Astrocyte of the cerebellum (primary cell): ENCODE measurements around the gene ACTN3.

Source experiments
- DNase-seq: peaks from one replicate; pipeline ENCODE4 v3.0.0-alpha.2; 2011; ENCODE audit warnings: low read depth
- H3K4me3 ChIP-seq: 2 replicates; pipeline ENCODE4 v1.5.1; 2011; ENCODE audit warnings: mild to moderate bottlenecking, low read depth, low read length, moderate library complexity
- CTCF ChIP-seq: IDR thresholded peaks from 2 replicates; pipeline ENCODE4 v1.5.1; 2012; ENCODE audit warnings: low read length, low read depth, moderate library complexity, mild to moderate bottlenecking; ENCODE audit errors: missing control alignments
- in situ Hi-C: cut with HindIII; loops from 2 replicates; pipeline ENCODE4 v1.10.0; 2017; ENCODE audit warnings: low sequenced_read_pairs

ACTN3 gene

GRCh38 chr11:66548774-66549630, 2.3 kb downstream of the ACTN3 start:
- TF ChIP-seq CTCF: no peak
- H3K4me3 ChIP-seq: no peak overlapping the region
- in situ Hi-C loops: no loop called here
- DNase-seq: no peak

GRCh38 chr11:66549696-66550095, 3.0 kb downstream of the ACTN3 start:
- no peak overlapping the region for H3K4me3 ChIP-seq
- in situ Hi-C loops: no loop called here
- no peak for DNase-seq
- no peak for TF ChIP-seq CTCF

- no peak for DNase-seq
- in situ Hi-C loops: no loop called here
- no peak for TF ChIP-seq CTCF
- H3K4me3 ChIP-seq: no peak overlapping the region
These were observed 4.2 kb downstream of the ACTN3 start for GRCh38 chr11:66550887-66551286.

- no peak for DNase-seq
These were observed 7.9 kb downstream of the ACTN3 start for GRCh38 chr11:66554602-66555001.

GRCh38 chr11:66555416-66555815, 8.7 kb downstream of the ACTN3 start:
- in situ Hi-C loops: no loop called here
- no peak for TF ChIP-seq CTCF
- no peak overlapping the region for H3K4me3 ChIP-seq
- DNase-seq: no peak

More at GRCh38 chr11:66554602-66555001, 7.9 kb downstream of the ACTN3 start:
- H3K4me3 ChIP-seq: no peak overlapping the region
- no peak for TF ChIP-seq CTCF
- in situ Hi-C loops: no loop called here

- no peak overlapping the region for H3K4me3 ChIP-seq
- no peak for DNase-seq
- TF ChIP-seq CTCF: no peak
- in situ Hi-C loops: no loop called here
These were observed 9.4 kb downstream of the ACTN3 start for GRCh38 chr11:66556086-66556485.
